GM12878 (cell line): ENCODE data around the gene HERPUD1. TPM values are rescaled to one million over a fixed set of nuclear protein-coding genes. Genes with fewer than 3 reads are reported as not detected.

ENCODE experiments used
- ATAC-seq: fragments of 200-7000 bp; cut with Tn5 transposase; 3 replicates; pipeline ENCODE4 v1.9.1; 2020; ENCODE audit warnings: mild to moderate bottlenecking, moderate library complexity
- BruUV-seq: library from RNA; stranded (reverse); fragments of 400-500 nt; replicated peaks from 2 replicates; lab custom pipeline; 2021; lab: Mats Ljungman, UMichigan
- CTCF ChIA-PET: fragments of 300-600 bp; sonication (Branson Sonifier 250); formaldehyde crosslinking; extraction: SDS; loops from one replicate; lab custom pipeline; 2021; ENCODE audit warnings: inconsistent platforms; lab: Yijun Ruan, JAX
- POLR2A ChIA-PET: fragments of 350-600 bp; formaldehyde crosslinking; extraction: SDS; loops from one replicate; lab custom pipeline; 2021; ENCODE audit warnings: inconsistent platforms; lab: Charles Lee
- RAD21 ChIA-PET: fragments of 300-600 bp; sonication (Branson Sonifier 250); formaldehyde crosslinking; loops from one replicate; lab custom pipeline; 2023; ENCODE audit warnings: antibody characterized with exemption; ENCODE audit not compliant: unreplicated experiment; lab: Charles Lee
- SMC1A ChIA-PET: fragments of 300-600 bp; sonication (Branson Sonifier 250); formaldehyde crosslinking; loops from one replicate; lab custom pipeline; 2023; ENCODE audit not compliant: unreplicated experiment, uncharacterized antibody; lab: Charles Lee
- DNase-seq: peaks from one replicate; pipeline ENCODE4 v3.0.0-alpha.2; 2011; ENCODE audit warnings: low read depth, low spot score
- FAIRE-seq: peaks from 3 replicates; lab custom pipeline; 2011; peaks lifted over from hg19 to GRCh38; lab: Jason Lieb, UNC
- H2AFZ ChIP-seq: 2 replicates; pipeline ENCODE4 v1.6.0; 2011; ENCODE audit warnings: low read depth, low read length, control low read depth; ENCODE audit not compliant: control insufficient read depth
- H3K27ac ChIP-seq: 2 replicates; pipeline ENCODE4 v1.5.1; 2011; ENCODE audit warnings: control low read depth; ENCODE audit not compliant: control insufficient read depth, insufficient read depth
- H3K27me3 ChIP-seq, 2 experiments: replicated peaks in 1 of 2; 2 replicates each; pipeline versions ENCODE4 v1.6.0 to v1.6.1; 2011; ENCODE audit warnings: low read length in 1 of 2; ENCODE audit not compliant: control insufficient read depth in 2 of 2, insufficient read depth in 2 of 2
- H3K36me3 ChIP-seq, 2 experiments: 2 replicates each; pipeline ENCODE4 v1.5.1; 2011; ENCODE audit warnings: low read length in 1 of 2; ENCODE audit not compliant: control insufficient read depth in 2 of 2, insufficient read depth in 2 of 2
- H3K4me1 ChIP-seq: 2 replicates; pipeline ENCODE4 v1.6.1; 2011; ENCODE audit warnings: mild to moderate bottlenecking, low read length, moderate library complexity, mixed read lengths; ENCODE audit not compliant: control insufficient read depth, insufficient read depth
- H3K4me2 ChIP-seq: 2 replicates; pipeline ENCODE4 v1.6.0; 2011; ENCODE audit warnings: control low read depth; ENCODE audit not compliant: control insufficient read depth, insufficient read depth
- H3K4me3 ChIP-seq: fragments of 200-600 bp; sonication (generic); 2 replicates; pipeline ENCODE4 v1.5.1; 2016
- H3K79me2 ChIP-seq: 2 replicates; pipeline ENCODE4 v1.6.0; 2011; ENCODE audit warnings: low read length; ENCODE audit not compliant: control insufficient read depth, insufficient read depth
- H3K9ac ChIP-seq: 2 replicates; pipeline ENCODE4 v1.8.0; 2011; ENCODE audit warnings: low read length, control low read depth, mixed read lengths; ENCODE audit not compliant: control insufficient read depth, insufficient read depth
- H3K9me3 ChIP-seq: replicated peaks from 3 replicates; pipeline ENCODE4 v1.5.1; 2011; ENCODE audit warnings: mild to moderate bottlenecking, low read length; ENCODE audit not compliant: control insufficient read depth, insufficient read depth
- H4K20me1 ChIP-seq: 2 replicates; pipeline ENCODE4 v1.6.0; 2011; ENCODE audit not compliant: control insufficient read depth, insufficient read depth
- BCL11A ChIP-seq: IDR thresholded peaks from 2 replicates; pipeline ENCODE4 v1.6.1; 2011; ENCODE audit warnings: low read depth, low read length
- HDGF ChIP-seq: fragments of 450-650 bp; IDR thresholded peaks from 2 replicates; pipeline ENCODE4 v1.6.1; 2016; ENCODE audit warnings: antibody characterized with exemption
- IRF4 ChIP-seq: IDR thresholded peaks from 2 replicates; pipeline ENCODE4 v1.6.1; 2011; ENCODE audit warnings: low read depth, low read length
- KDM1A ChIP-seq: fragments of 200-600 bp; sonication (generic); IDR thresholded peaks from 2 replicates; pipeline ENCODE4 v1.6.1; 2016; ENCODE audit warnings: borderline replicate concordance
- MTA3 ChIP-seq: IDR thresholded peaks from 2 replicates; pipeline ENCODE4 v1.6.1; 2012; ENCODE audit warnings: low read length, inconsistent platforms, borderline replicate concordance
- ZBED1 ChIP-seq: IDR thresholded peaks from 2 replicates; pipeline ENCODE4 v1.6.1; 2016; ENCODE audit warnings: borderline replicate concordance
- ZNF274 ChIP-seq: IDR thresholded peaks from one replicate; pipeline ENCODE4 v1.8.0; 2011; ENCODE audit not compliant: insufficient read length, insufficient read depth
- WGBS: methylation state at CpG from one replicate; pipeline ENCODE4 v1.1.6; 2016; ENCODE audit warnings: low lambda C conversion rate; ENCODE audit not compliant: insufficient replicate concordance, insufficient coverage; ENCODE audit errors: missing lambda C conversion rate; 5-methylcytosine and 5-hydroxymethylcytosine counted together
- in situ Hi-C: fragments of 300-500 bp; cut with MboI; formaldehyde crosslinking; loops from 9 replicates; pipeline ENCODE4 v1.14.3; 2018; ENCODE audit warnings: mixed read lengths
- intact Hi-C: fragments of 100-400 bp; cut with micrococcal nuclease; formaldehyde crosslinking; loops from one replicate; pipeline ENCODE4 v1.14.2; 2022; ENCODE audit not compliant: unreplicated experiment
- polyA plus RNA-seq, 11 experiments: library from polyadenylated mRNA; depleted of rRNA in 4 of 11; unstranded in 6 of 11; stranded (reverse) in 5 of 11; fragments of >200 nt; fragmentation: Nextera tagmentation in 4 of 11; fragmentation: Illumina TruSeq in 1 of 11; extraction: Ambion mirVana in 4 of 11; extraction: Trizol in 1 of 11; gene quantifications; 1 replicate in 1 of 11; 2 replicates in 10 of 11; pipeline versions ENCODE4 v1.2.1 to v1.2.3, GENCODE V29; 2011 to 2016; ENCODE audit warnings: inconsistent platforms in 2 of 11, missing spikeins in 2 of 11, low read depth in 1 of 11
- total RNA-seq, 4 experiments: library from RNA; depleted of rRNA in 3 of 4; stranded (reverse); fragments of >200 nt in 3 of 4; fragmentation: Illumina TruSeq in 1 of 4; extraction: Trizol in 1 of 4; gene quantifications; 2 replicates each; pipeline versions ENCODE4 v1.2.1 to v1.2.3, GENCODE V29; 2013 to 2021
- TF ChIP-seq, protein P1 (sequence below): IDR thresholded peaks from 2 replicates; pipeline ENCODE4 v1.6.1; 2012; ENCODE audit warnings: mild to moderate bottlenecking, low read depth, low read length
- TF ChIP-seq, protein P2 (sequence below): IDR thresholded peaks from 2 replicates; pipeline ENCODE4 v1.6.1; 2011; ENCODE audit warnings: borderline replicate concordance, low read depth, mild to moderate bottlenecking, moderate library complexity, mixed read lengths, low read length; ENCODE audit not compliant: insufficient read depth; ENCODE audit errors: extremely low read length
- TF ChIP-seq, protein P3 (sequence below): fragments of 450-650 bp; IDR thresholded peaks from 2 replicates; pipeline ENCODE4 v1.6.1; 2017; ENCODE audit warnings: mild to moderate bottlenecking

The HERPUD1 gene
- total and polyA plus RNA-seq, 10 of the 15 experiments (the other 5 are each of a cell fraction or from before 2014, with no cell fraction given) = 32.6 to 212 (median 122) TPM

DNA sequence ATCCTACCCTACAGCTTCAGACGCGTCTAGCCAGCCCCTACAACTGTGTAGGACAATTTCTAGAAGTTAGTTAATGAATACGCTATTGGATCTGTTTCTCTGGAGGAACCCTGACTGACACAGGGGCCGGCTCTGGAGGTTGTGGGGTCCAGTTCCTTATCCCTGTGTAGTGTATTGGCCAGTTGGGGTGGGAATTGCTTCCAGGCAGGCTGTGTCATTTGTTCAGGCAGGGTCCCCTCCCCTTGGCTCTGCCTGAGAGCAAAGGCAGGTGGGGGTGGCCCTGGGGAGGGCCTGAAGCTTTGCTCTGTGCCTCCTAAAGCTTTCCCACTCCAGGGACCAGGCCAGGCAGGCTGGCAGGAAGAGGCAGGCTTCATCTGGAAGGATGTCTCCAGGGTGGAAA lies 18.1 kb downstream of the HERPUD1 start:
- WGBS = 85% methylated on average over 4 of the region's 4 CpGs
- no TSS peak for BruUV-seq
- Histone ChIP-seq H3K9ac (no peak overlapping the region), H3K9me3 (no peaks in the 10 kb centered on the region)
- intact Hi-C loops = no loop called here
- ATAC-seq = no peak
- no peak for TF ChIP-seq IRF4
- TF ChIP-seq, protein P1, sequence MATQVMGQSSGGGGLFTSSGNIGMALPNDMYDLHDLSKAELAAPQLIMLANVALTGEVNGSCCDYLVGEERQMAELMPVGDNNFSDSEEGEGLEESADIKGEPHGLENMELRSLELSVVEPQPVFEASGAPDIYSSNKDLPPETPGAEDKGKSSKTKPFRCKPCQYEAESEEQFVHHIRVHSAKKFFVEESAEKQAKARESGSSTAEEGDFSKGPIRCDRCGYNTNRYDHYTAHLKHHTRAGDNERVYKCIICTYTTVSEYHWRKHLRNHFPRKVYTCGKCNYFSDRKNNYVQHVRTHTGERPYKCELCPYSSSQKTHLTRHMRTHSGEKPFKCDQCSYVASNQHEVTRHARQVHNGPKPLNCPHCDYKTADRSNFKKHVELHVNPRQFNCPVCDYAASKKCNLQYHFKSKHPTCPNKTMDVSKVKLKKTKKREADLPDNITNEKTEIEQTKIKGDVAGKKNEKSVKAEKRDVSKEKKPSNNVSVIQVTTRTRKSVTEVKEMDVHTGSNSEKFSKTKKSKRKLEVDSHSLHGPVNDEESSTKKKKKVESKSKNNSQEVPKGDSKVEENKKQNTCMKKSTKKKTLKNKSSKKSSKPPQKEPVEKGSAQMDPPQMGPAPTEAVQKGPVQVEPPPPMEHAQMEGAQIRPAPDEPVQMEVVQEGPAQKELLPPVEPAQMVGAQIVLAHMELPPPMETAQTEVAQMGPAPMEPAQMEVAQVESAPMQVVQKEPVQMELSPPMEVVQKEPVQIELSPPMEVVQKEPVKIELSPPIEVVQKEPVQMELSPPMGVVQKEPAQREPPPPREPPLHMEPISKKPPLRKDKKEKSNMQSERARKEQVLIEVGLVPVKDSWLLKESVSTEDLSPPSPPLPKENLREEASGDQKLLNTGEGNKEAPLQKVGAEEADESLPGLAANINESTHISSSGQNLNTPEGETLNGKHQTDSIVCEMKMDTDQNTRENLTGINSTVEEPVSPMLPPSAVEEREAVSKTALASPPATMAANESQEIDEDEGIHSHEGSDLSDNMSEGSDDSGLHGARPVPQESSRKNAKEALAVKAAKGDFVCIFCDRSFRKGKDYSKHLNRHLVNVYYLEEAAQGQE = no peak
- TF ChIP-seq MTA3 = no peak
- no peak for TF ChIP-seq KDM1A
- TF ChIP-seq ZNF274 = no peak
- no peak for TF ChIP-seq HDGF
- TF ChIP-seq, protein P2, sequence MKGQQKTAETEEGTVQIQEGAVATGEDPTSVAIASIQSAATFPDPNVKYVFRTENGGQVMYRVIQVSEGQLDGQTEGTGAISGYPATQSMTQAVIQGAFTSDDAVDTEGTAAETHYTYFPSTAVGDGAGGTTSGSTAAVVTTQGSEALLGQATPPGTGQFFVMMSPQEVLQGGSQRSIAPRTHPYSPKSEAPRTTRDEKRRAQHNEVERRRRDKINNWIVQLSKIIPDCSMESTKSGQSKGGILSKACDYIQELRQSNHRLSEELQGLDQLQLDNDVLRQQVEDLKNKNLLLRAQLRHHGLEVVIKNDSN = no peak
- no peak for TF ChIP-seq ZBED1
- TF ChIP-seq, protein P3, sequence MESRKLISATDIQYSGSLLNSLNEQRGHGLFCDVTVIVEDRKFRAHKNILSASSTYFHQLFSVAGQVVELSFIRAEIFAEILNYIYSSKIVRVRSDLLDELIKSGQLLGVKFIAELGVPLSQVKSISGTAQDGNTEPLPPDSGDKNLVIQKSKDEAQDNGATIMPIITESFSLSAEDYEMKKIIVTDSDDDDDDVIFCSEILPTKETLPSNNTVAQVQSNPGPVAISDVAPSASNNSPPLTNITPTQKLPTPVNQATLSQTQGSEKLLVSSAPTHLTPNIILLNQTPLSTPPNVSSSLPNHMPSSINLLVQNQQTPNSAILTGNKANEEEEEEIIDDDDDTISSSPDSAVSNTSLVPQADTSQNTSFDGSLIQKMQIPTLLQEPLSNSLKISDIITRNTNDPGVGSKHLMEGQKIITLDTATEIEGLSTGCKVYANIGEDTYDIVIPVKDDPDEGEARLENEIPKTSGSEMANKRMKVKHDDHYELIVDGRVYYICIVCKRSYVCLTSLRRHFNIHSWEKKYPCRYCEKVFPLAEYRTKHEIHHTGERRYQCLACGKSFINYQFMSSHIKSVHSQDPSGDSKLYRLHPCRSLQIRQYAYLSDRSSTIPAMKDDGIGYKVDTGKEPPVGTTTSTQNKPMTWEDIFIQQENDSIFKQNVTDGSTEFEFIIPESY = no peak
- TF ChIP-seq BCL11A = no peak
- TF ChIP-seq, all 136 proteins: peak for 0
- Histone ChIP-seq H2AFZ (no peak overlapping the region), H3K27me3 (no peaks in the 10 kb centered on the region), H4K20me1 (no peaks in the 10 kb centered on the region), H3K27ac (no peak overlapping the region), H3K4me1 (peaks cover 21% of the 10 kb centered on the region), H3K4me2 (no peak overlapping the region), H3K4me3 (no peak overlapping the region), H3K36me3 (peaks cover 0 to 3% of the 10 kb centered on the region in 2 experiments; a peak in 2 of 4 replicates), H3K79me2 (no peaks in the 10 kb centered on the region)
- in situ Hi-C loops = loop anchor here (5.0 kb wide), 1 partner anchor 83 kb away; the partner anchor contains the start of gene SLC12A3
- ChIA-PET POLR2A (interaction anchor here (0.5 to 2.7 kb wide), 7 partner anchors 13 to 172 kb away, joined by 3 to 19 read pairs (median 6); no protein-coding TSS in a partner anchor), SMC1A (interaction anchor here (1.1 to 5.6 kb wide), 16 partner anchors 10 to 157 kb away, joined by 3 to 86 read pairs (median 6); partner anchors contain the start of gene SLC12A3), RAD21 (interaction anchor here (1.0 to 6.8 kb wide), 10 partner anchors 9 to 217 kb away, joined by 3 to 126 read pairs (median 7); partner anchors contain the start of genes HERPUD1 and SLC12A3), CTCF (interaction anchor here (0.9 to 6.3 kb wide), 15 partner anchors 8 to 157 kb away, joined by 3 to 247 read pairs (median 6); partner anchors contain the start of genes CETP and SLC12A3)
- FAIRE-seq (no peak), DNase-seq (no peak)
